Mesothelial cell of epicardium (in vitro differentiated cells): ENCODE data around the gene VPS18. TPM values are rescaled to one million over a fixed set of nuclear protein-coding genes. Genes with fewer than 3 reads are reported as not detected.

Source experiments
- DNase-seq, 2 experiments: peaks; one replicate each; pipeline ENCODE4 v3.0.0; 2021; ENCODE audit warnings: low spot score in 2 of 2; ENCODE audit not compliant: unreplicated experiment in 2 of 2
- H3K27ac Mint-ChIP-seq: 2 replicates; pipeline ENCODE4 v1.8.0; 2021; ENCODE audit warnings: mixed read lengths
- H3K27me3 Mint-ChIP-seq: 2 replicates; pipeline ENCODE4 v1.8.0; 2021; ENCODE audit warnings: low read depth, mixed read lengths
- H3K36me3 Mint-ChIP-seq: 2 replicates; pipeline ENCODE4 v1.8.0; 2021; ENCODE audit warnings: mixed read lengths
- H3K4me1 Mint-ChIP-seq: 2 replicates; pipeline ENCODE4 v1.8.0; 2021; ENCODE audit warnings: mixed read lengths
- H3K4me3 Mint-ChIP-seq: 2 replicates; pipeline ENCODE4 v1.8.0; 2021; ENCODE audit warnings: mild to moderate bottlenecking, moderate library complexity, mixed read lengths
- H3K9me3 Mint-ChIP-seq: 2 replicates; pipeline ENCODE4 v1.8.0; 2021; ENCODE audit warnings: mixed read lengths
- total RNA-seq: library from RNA; stranded (reverse); gene quantifications from 3 replicates; pipeline ENCODE4 v1.2.1, GENCODE V29; 2021
- TF ChIP-seq, protein P1 (sequence below): fragments of 200-600 bp; sonication (generic); IDR thresholded peaks from one replicate; pipeline ENCODE4 v1.5.0; 2021; ENCODE audit warnings: antibody characterized with exemption; ENCODE audit not compliant: unreplicated experiment

VPS18 gene
- total RNA-seq, 1 donor from 2014 or later = 30.1 TPM

GRCh38 chr15:40928821-40929659 is 34.8 kb downstream of the VPS18 start, which contains the start of gene DLL4:
Gene DLL4 (plus strand): TSS chr15:40929340. CDS start chr15:40929669, 329 bp downstream.
- H3K4me1 Mint-ChIP-seq = peaks cover 45% of the 10 kb centered on the region
- DNase-seq = no peak
- H3K36me3 Mint-ChIP-seq = no peaks in the 10 kb centered on the region
- peaks cover 92% of the 10 kb centered on the region for H3K27me3 Mint-ChIP-seq
- TF ChIP-seq, protein P1, sequence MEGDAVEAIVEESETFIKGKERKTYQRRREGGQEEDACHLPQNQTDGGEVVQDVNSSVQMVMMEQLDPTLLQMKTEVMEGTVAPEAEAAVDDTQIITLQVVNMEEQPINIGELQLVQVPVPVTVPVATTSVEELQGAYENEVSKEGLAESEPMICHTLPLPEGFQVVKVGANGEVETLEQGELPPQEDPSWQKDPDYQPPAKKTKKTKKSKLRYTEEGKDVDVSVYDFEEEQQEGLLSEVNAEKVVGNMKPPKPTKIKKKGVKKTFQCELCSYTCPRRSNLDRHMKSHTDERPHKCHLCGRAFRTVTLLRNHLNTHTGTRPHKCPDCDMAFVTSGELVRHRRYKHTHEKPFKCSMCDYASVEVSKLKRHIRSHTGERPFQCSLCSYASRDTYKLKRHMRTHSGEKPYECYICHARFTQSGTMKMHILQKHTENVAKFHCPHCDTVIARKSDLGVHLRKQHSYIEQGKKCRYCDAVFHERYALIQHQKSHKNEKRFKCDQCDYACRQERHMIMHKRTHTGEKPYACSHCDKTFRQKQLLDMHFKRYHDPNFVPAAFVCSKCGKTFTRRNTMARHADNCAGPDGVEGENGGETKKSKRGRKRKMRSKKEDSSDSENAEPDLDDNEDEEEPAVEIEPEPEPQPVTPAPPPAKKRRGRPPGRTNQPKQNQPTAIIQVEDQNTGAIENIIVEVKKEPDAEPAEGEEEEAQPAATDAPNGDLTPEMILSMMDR = no peak
- H3K4me3 Mint-ChIP-seq = peak within 1 kb of the TSS; percentile 66
- no peak within 1 kb of the TSS for H3K27ac Mint-ChIP-seq
- no peaks in the 10 kb centered on the region for H3K9me3 Mint-ChIP-seq

- H3K27ac Mint-ChIP-seq = no peak overlapping the region
- DNase-seq = peak in 1 of 2 experiments; percentile 65
Measured at GRCh38 chr15:40929660-40930429, 35.6 kb downstream of the VPS18 start.

DNA sequence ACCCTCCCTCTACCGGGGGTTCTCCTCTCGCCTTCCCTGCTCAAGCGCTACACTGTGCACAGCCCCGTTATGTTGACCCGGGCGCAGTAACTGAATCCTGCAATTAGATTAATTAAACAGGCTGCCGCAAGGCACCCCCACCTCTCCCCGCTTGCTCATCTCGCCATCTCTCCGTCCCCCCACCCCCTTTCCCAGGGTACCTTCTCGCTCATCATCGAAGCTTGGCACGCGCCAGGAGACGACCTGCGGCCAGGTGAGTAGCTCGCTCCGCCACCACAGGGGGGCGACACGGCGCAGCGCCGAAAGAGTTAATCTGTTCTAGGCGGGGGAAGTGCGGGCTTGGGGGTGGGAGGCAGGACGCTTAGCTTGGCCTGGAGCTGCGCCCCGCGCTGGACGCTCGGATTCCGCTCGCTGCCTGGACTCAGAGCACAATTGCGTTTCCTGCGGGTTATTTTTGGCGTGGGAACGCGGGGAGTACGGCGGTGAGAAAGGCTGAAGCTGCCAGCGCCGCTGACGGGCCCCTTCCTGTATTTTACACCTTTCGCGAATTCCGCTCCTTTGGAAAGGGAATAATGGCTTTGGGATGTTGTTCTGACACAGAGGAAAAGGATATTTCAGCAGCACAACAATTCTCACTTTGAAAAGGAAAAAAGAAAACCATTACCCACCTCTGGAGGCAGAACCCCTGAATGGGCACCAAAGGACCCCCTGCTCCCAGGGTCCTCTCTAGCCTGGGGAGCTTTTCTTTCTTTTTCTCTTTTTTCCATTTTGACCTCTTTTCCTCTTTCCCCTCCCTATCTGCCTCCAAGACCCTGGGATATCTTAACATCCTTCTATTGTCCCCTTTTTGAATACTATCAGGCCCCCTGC is 36.4 kb downstream of the VPS18 start:
- TF ChIP-seq, protein P1 = peak; percentile 77
- no peaks in the 10 kb centered on the region for H3K36me3 Mint-ChIP-seq
- H3K27me3 Mint-ChIP-seq = peaks cover 79% of the 10 kb centered on the region
- H3K9me3 Mint-ChIP-seq = no peaks in the 10 kb centered on the region
- H3K27ac Mint-ChIP-seq = no peak overlapping the region
- H3K4me3 Mint-ChIP-seq = peak overlapping the region; percentile 66
- H3K4me1 Mint-ChIP-seq = peaks cover 39% of the 10 kb centered on the region
- DNase-seq = peak in 1 of 2 experiments; percentile 74

More at GRCh38 chr15:40929660-40930429, 35.6 kb downstream of the VPS18 start:
- Mint-ChIP-seq H3K27me3 (peaks cover 85% of the 10 kb centered on the region), H3K4me3 (peak overlapping the region; percentile 66), H3K4me1 (peaks cover 45% of the 10 kb centered on the region), H3K36me3 (no peaks in the 10 kb centered on the region), H3K9me3 (no peaks in the 10 kb centered on the region)
- TF ChIP-seq, protein P1 = no peak

DNA sequence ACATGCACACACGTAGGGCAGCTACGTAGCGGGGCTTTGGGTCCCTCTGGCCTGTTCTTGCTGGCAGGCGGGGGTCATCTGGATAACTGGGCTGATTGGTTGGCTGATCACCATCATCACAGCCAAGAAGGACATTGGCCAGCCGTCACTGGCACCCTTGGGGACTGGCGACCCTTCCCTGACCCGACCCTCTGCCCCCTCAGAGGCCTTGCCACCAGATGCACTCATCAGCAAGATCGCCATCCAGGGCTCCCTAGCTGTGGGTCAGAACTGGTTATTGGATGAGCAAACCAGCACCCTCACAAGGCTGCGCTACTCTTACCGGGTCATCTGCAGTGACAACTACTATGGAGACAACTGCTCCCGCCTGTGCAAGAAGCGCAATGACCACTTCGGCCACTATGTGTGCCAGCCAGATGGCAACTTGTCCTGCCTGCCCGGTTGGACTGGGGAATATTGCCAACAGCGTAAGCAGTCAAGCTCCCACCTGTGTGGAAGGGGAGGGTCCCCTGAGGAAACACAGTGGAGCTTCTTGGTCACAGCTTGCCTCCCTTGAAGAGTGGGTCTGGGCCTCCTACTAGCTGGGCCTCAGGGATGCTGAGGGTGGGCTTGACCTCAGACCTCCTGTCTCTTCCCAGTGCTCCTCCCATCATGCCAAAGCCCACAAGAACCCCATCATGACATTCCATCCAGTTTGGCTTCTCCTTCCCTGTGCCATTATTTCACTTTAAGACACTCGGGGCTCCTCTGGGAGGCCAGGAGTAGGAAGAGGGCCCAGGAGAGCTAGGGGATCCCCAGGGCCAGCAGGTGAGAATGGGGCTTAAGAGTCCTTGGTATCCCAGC is 37.3 kb downstream of the VPS18 start:
- Mint-ChIP-seq H3K9me3 (no peaks in the 10 kb centered on the region), H3K27me3 (peaks cover 70% of the 10 kb centered on the region), H3K36me3 (no peaks in the 10 kb centered on the region), H3K4me1 (peaks cover 36% of the 10 kb centered on the region), H3K27ac (no peak overlapping the region), H3K4me3 (peak overlapping the region; percentile 66)
- DNase-seq = no peak
- TF ChIP-seq, protein P1 = no peak
